ENCODE data around the gene ARHGAP25. TPM values are rescaled to one million over a fixed set of nuclear protein-coding genes. Genes with fewer than 3 reads are reported as not detected.

ARHGAP25 gene
- total and polyA plus RNA-seq, 4 donors = 3.5 to 7.0 (median 5.3) TPM

GRCh38 chr2:68738906-68739594 is 4.4 kb downstream of the ARHGAP25 start:
- no peak overlapping the region for H3K27ac ChIP-seq (ENCODE audit: low read depth in 1 of 2, low read length in 2 of 2)
- H3K9ac ChIP-seq (ENCODE audit: low read depth in 1 of 2, low read length in 2 of 2) = no peak overlapping the region
- H3K9me3 ChIP-seq (ENCODE audit: control insufficient read depth in 4 of 4, low read length in 3 of 4) = no peaks in the 10 kb centered on the region
- DNase-seq (ENCODE audit: low spot score) = no peak
- no peaks in the 10 kb centered on the region for H3K36me3 ChIP-seq (ENCODE audit: control insufficient read depth in 4 of 4, insufficient read depth in 3 of 4, low read depth in 1 of 4, low read length in 3 of 4)
- 80% methylated on average over 3 of the region's 3 CpGs for WGBS
- H3K27me3 ChIP-seq (ENCODE audit: control insufficient read depth in 4 of 4, insufficient read depth in 4 of 4, low read length in 3 of 4) = no peaks in the 10 kb centered on the region
- no peak overlapping the region for H3K4me3 ChIP-seq (ENCODE audit: low read depth in 1 of 3, low read length in 3 of 3)
- TF ChIP-seq FOXA2 (IDR thresholded peaks at IDR 0.05) (no peak), EGR1 (IDR thresholded peaks at IDR 0.05; ENCODE audit: low read depth in 2 of 2) (no peak), GABPA (IDR thresholded peaks at IDR 0.05 in 1 of 2, conservative IDR thresholded peaks at IDR 0.05 in 1 of 2) (no peak), RAD21 (IDR thresholded peaks at IDR 0.05) (no peak), CTCF (IDR thresholded peaks at IDR 0.05; ENCODE audit: low read depth, low read length, missing input control) (no peak), TAF1 (conservative IDR thresholded peaks at IDR 0.05) (no peak), RXRA (IDR thresholded peaks at IDR 0.05) (no peak)
- H3K4me1 ChIP-seq (ENCODE audit: control insufficient read depth in 4 of 4, insufficient read depth in 4 of 4, low read length in 3 of 4) = peaks cover 0 to 2% (median 0%) of the 10 kb centered on the region in 4 donors

DNA sequence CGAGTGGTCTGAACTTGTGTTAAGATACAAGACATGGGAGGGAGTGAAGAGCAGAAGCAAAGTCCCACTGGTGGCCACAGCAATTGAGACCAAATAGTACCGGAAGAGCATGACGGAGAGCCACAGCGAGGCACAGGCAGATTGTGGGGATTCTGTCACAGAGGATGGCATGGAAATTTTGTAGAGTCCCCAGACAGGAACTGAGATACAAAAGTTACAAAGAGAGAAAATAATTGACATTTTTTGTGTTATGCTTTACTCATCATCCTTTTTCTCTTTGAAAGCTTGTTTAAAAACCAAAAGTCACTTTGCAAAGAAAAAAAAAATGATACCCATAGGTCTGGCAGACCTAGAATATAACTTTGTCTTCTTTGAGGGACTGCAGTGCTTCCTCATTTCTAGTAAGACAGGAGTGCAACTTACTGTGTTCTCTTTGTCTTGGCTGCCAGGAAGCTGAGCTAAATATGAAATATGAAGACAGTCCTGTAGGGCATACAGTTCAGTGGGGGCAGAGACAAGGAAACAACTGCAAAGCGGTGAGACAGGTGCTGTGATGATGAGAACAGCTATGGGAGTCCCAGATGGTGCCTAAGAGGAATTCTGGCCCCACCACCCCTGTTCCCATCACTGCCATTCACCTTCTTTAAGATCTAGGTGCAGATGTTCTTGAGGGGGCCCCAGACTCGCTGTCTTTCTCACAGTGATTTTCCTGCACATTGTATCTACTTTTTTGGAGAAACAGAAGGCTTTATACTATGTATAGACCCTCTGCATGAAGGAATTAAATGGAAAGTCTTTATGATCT is 5.2 kb downstream of the ARHGAP25 start:
- TF ChIP-seq, protein P1, sequence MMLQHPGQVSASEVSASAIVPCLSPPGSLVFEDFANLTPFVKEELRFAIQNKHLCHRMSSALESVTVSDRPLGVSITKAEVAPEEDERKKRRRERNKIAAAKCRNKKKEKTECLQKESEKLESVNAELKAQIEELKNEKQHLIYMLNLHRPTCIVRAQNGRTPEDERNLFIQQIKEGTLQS (IDR thresholded peaks at IDR 0.05) = no peak
- TF ChIP-seq, protein P2, sequence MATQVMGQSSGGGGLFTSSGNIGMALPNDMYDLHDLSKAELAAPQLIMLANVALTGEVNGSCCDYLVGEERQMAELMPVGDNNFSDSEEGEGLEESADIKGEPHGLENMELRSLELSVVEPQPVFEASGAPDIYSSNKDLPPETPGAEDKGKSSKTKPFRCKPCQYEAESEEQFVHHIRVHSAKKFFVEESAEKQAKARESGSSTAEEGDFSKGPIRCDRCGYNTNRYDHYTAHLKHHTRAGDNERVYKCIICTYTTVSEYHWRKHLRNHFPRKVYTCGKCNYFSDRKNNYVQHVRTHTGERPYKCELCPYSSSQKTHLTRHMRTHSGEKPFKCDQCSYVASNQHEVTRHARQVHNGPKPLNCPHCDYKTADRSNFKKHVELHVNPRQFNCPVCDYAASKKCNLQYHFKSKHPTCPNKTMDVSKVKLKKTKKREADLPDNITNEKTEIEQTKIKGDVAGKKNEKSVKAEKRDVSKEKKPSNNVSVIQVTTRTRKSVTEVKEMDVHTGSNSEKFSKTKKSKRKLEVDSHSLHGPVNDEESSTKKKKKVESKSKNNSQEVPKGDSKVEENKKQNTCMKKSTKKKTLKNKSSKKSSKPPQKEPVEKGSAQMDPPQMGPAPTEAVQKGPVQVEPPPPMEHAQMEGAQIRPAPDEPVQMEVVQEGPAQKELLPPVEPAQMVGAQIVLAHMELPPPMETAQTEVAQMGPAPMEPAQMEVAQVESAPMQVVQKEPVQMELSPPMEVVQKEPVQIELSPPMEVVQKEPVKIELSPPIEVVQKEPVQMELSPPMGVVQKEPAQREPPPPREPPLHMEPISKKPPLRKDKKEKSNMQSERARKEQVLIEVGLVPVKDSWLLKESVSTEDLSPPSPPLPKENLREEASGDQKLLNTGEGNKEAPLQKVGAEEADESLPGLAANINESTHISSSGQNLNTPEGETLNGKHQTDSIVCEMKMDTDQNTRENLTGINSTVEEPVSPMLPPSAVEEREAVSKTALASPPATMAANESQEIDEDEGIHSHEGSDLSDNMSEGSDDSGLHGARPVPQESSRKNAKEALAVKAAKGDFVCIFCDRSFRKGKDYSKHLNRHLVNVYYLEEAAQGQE (IDR thresholded peaks at IDR 0.05) = no peak
- Histone ChIP-seq H3K4me1 (ENCODE audit: control insufficient read depth in 4 of 4, insufficient read depth in 4 of 4, low read length in 3 of 4) (peaks cover 0 to 2% (median 0%) of the 10 kb centered on the region in 4 donors), H3K27ac (ENCODE audit: low read depth in 1 of 2, low read length in 2 of 2) (no peak overlapping the region), H3K36me3 (ENCODE audit: control insufficient read depth in 4 of 4, insufficient read depth in 3 of 4, low read depth in 1 of 4, low read length in 3 of 4) (no peaks in the 10 kb centered on the region), H3K9ac (ENCODE audit: low read depth in 1 of 2, low read length in 2 of 2) (no peak overlapping the region), H3K4me3 (ENCODE audit: low read depth in 1 of 3, low read length in 3 of 3) (no peak overlapping the region), H3K9me3 (ENCODE audit: control insufficient read depth in 4 of 4, low read length in 3 of 4) (no peaks in the 10 kb centered on the region), H3K27me3 (ENCODE audit: control insufficient read depth in 4 of 4, insufficient read depth in 4 of 4, low read length in 3 of 4) (no peaks in the 10 kb centered on the region)
- DNase-seq (ENCODE audit: low spot score) = no peak
- WGBS = 83% methylated on average over 6 of the region's 6 CpGs
